ENCODE data around the gene NFIX.
"Not testable (repeated sequence)": the region's sequence is repeated elsewhere in the genome, so short reads cannot be mapped to it uniquely, and the experiment has no call there.

NFIX gene

GRCh38 chr19:12973236-12973635, 22.0 kb upstream of the NFIX start:
- ChIA-PET CTCF (interaction anchor here (0.6 to 10.6 kb wide), 5 partner anchors 7 to 757 kb away, joined by 3 to 154 read pairs (median 4); no protein-coding TSS in a partner anchor), POLR2A (no interaction called here)
- no peak overlapping the region for H3K4me3 ChIP-seq (ENCODE audit: control insufficient read depth in 1 of 7, extremely low read depth in 1 of 7, insufficient read depth in 4 of 7, low read depth in 2 of 7, low read length in 6 of 7)
- DNase-seq, result no peak
- H3K36me3 ChIP-seq (ENCODE audit: control insufficient read depth in 4 of 4, insufficient read depth in 4 of 4, low read length in 3 of 4), result no peaks in the 10 kb centered on the region
- H3K4me1 ChIP-seq (ENCODE audit: control extremely low read depth in 1 of 4, control insufficient read depth in 4 of 4, insufficient read depth in 4 of 4, low read length in 3 of 4), result peaks cover 0 to 19% (median 10%) of the 10 kb centered on the region in 4 experiments
- no peaks in the 10 kb centered on the region for H3K9me3 ChIP-seq (ENCODE audit: control extremely low read depth in 1 of 5, control insufficient read depth in 4 of 5, insufficient read depth in 2 of 5, low read depth in 1 of 5, low read length in 4 of 5)
- no peaks in the 10 kb centered on the region for H3K27me3 ChIP-seq (replicated peaks in 2 of 5; ENCODE audit: control insufficient read depth in 4 of 5, insufficient read depth in 5 of 5, low read length in 4 of 5)
- no peak overlapping the region for H3K27ac ChIP-seq (ENCODE audit: insufficient read depth in 1 of 2, low read depth in 1 of 2, low read length in 2 of 2, poor library complexity in 1 of 2, severe bottlenecking in 2 of 2)
- 96% methylated on average over 16 of the region's 16 CpGs for WGBS (ENCODE audit: insufficient coverage)

DNA sequence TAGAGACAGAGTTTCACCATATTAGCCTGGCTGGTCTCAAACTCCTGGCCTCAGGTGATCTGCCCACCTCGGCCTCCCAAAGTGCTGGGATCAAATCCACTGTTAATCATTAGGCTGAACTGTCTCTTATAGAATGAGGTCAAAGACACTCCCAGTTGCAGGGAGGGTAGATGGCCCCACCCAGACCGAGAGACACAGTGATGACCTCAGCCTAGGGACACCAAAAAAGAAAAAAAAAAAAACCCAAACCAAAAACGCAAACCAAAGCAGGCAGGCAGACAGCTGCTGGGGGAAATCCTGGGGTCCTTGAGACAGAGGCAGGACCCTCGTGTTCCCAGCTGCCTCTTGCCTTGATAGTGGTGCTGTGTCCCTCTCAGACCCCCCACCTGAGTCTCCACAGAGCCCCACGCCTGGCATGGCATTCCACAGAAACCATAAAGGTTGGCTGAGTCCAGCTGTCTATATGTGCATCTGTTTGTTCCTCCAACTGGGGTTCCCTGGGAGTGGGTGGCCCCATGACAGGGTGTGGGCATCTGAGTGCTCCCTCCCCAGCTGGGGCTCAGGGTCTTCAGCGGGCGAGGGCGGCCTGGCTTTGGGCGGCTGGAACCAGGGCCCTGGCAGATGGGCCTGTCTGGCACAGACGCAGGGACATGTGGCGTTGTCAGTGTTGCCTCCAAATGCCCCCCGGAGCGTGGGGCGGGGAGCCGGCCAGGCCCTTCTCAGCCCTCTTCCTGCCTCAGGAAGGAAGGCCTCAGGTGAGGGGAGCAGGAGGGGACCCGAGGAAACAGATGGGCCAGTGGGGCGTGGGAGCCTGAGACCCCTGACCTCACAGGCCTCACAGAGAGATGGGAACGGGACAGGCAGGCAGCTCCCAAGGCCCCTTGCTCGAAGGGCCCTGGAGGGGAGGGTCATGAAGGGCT, 20.7 kb upstream of the NFIX start:
- DNase-seq, result no peak
- no peak overlapping the region for H3K4me3 ChIP-seq (ENCODE audit: control insufficient read depth in 1 of 7, extremely low read depth in 1 of 7, insufficient read depth in 4 of 7, low read depth in 2 of 7, low read length in 6 of 7)
- POLR2A ChIA-PET, result interaction anchor here (0.5 to 0.6 kb wide), 2 partner anchors 14 to 103 kb away, joined by 3 to 5 read pairs; no protein-coding TSS in a partner anchor
- H3K4me1 ChIP-seq (ENCODE audit: control extremely low read depth in 1 of 4, control insufficient read depth in 4 of 4, insufficient read depth in 4 of 4, low read length in 3 of 4), result peaks cover 0 to 14% (median 10%) of the 10 kb centered on the region in 4 experiments
- H3K27ac ChIP-seq (ENCODE audit: insufficient read depth in 1 of 2, low read depth in 1 of 2, low read length in 2 of 2, poor library complexity in 1 of 2, severe bottlenecking in 2 of 2), result no peak overlapping the region
- H3K9me3 ChIP-seq (ENCODE audit: control extremely low read depth in 1 of 5, control insufficient read depth in 4 of 5, insufficient read depth in 2 of 5, low read depth in 1 of 5, low read length in 4 of 5), result no peaks in the 10 kb centered on the region
- no peaks in the 10 kb centered on the region for H3K27me3 ChIP-seq (replicated peaks in 2 of 5; ENCODE audit: control insufficient read depth in 4 of 5, insufficient read depth in 5 of 5, low read length in 4 of 5)
- H3K36me3 ChIP-seq (ENCODE audit: control insufficient read depth in 4 of 4, insufficient read depth in 4 of 4, low read length in 3 of 4), result no peaks in the 10 kb centered on the region
- CTCF ChIA-PET, result interaction anchor here (0.7 to 10.6 kb wide), 6 partner anchors 8 to 118 kb away, joined by 3 to 154 read pairs (median 4); no protein-coding TSS in a partner anchor
- WGBS (ENCODE audit: insufficient coverage), result 57% methylated on average over 14 of the region's 19 CpGs

GRCh38 chr19:12975221-12975741, 20.0 kb upstream of the NFIX start:
- H3K27me3 ChIP-seq (replicated peaks in 2 of 5; ENCODE audit: control insufficient read depth in 4 of 5, insufficient read depth in 5 of 5, low read length in 4 of 5), result no peaks in the 10 kb centered on the region
- H3K27ac ChIP-seq (ENCODE audit: insufficient read depth in 1 of 2, low read depth in 1 of 2, low read length in 2 of 2, poor library complexity in 1 of 2, severe bottlenecking in 2 of 2), result no peak overlapping the region
- H3K9me3 ChIP-seq (ENCODE audit: control extremely low read depth in 1 of 5, control insufficient read depth in 4 of 5, insufficient read depth in 2 of 5, low read depth in 1 of 5, low read length in 4 of 5), result no peaks in the 10 kb centered on the region
- ChIA-PET CTCF (interaction anchor here (0.6 to 10.6 kb wide), 12 partner anchors 9 to 177 kb away, joined by 3 to 154 read pairs (median 6); no protein-coding TSS in a partner anchor), POLR2A (no interaction called here)
- 89% methylated on average over 8 of the region's 17 CpGs for WGBS (ENCODE audit: insufficient coverage)
- H3K4me1 ChIP-seq (ENCODE audit: control extremely low read depth in 1 of 4, control insufficient read depth in 4 of 4, insufficient read depth in 4 of 4, low read length in 3 of 4), result peaks cover 0 to 11% (median 10%) of the 10 kb centered on the region in 4 experiments
- no peaks in the 10 kb centered on the region for H3K36me3 ChIP-seq (ENCODE audit: control insufficient read depth in 4 of 4, insufficient read depth in 4 of 4, low read length in 3 of 4)
- DNase-seq, result no peak
- no peak overlapping the region for H3K4me3 ChIP-seq (ENCODE audit: control insufficient read depth in 1 of 7, extremely low read depth in 1 of 7, insufficient read depth in 4 of 7, low read depth in 2 of 7, low read length in 6 of 7)

- ChIA-PET CTCF (interaction anchor here (0.6 to 10.6 kb wide), 19 partner anchors 9 to 176 kb away, joined by 3 to 154 read pairs (median 7); no protein-coding TSS in a partner anchor), POLR2A (interaction anchor here (0.8 kb wide), 1 partner anchor 85 kb away, joined by 3 read pairs; no protein-coding TSS in a partner anchor)
- not testable (repeated sequence) for H3K9me3 ChIP-seq (ENCODE audit: control extremely low read depth in 1 of 5, control insufficient read depth in 4 of 5, insufficient read depth in 2 of 5, low read depth in 1 of 5, low read length in 4 of 5); H3K27ac ChIP-seq (ENCODE audit: insufficient read depth in 1 of 2, low read depth in 1 of 2, low read length in 2 of 2, poor library complexity in 1 of 2, severe bottlenecking in 2 of 2); DNase-seq; H3K27me3 ChIP-seq (replicated peaks in 2 of 5; ENCODE audit: control insufficient read depth in 4 of 5, insufficient read depth in 5 of 5, low read length in 4 of 5); H3K36me3 ChIP-seq (ENCODE audit: control insufficient read depth in 4 of 4, insufficient read depth in 4 of 4, low read length in 3 of 4); H3K4me3 ChIP-seq (ENCODE audit: control insufficient read depth in 1 of 7, extremely low read depth in 1 of 7, insufficient read depth in 4 of 7, low read depth in 2 of 7, low read length in 6 of 7)
- WGBS (ENCODE audit: insufficient coverage), result 91% methylated on average over 7 of the region's 7 CpGs
- peaks cover 0 to 11% (median 10%) of the 10 kb centered on the region in 4 experiments for H3K4me1 ChIP-seq (ENCODE audit: control extremely low read depth in 1 of 4, control insufficient read depth in 4 of 4, insufficient read depth in 4 of 4, low read length in 3 of 4)
Measured at GRCh38 chr19:12976109-12976508, 19.2 kb upstream of the NFIX start.

DNA sequence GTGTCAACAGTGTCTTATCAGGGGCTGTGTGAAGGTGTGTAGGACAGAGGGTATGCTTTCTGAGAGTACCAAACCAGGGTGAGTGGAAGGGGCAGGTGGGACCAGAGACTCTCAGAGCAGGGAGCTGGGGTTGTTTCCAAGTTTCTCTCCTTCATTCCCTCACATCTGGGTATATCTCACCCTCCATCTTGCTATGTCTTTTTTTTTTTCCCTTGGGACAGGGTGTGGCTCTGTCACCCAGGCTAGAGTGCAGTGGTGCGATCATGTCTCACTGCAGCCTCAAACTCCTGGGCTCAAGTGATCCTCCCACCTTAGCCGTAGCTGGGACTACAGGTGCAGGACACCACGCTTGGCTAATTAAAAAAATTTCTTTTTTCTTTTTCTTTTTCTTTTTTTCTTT, 15.3 kb upstream of the NFIX start:
- ChIA-PET POLR2A (no interaction called here), CTCF (interaction anchor here (1.0 to 10.6 kb wide), 7 partner anchors 12 to 283 kb away, joined by 3 to 154 read pairs (median 4); no protein-coding TSS in a partner anchor)
- Histone ChIP-seq H3K4me3 (ENCODE audit: control insufficient read depth in 1 of 7, extremely low read depth in 1 of 7, insufficient read depth in 4 of 7, low read depth in 2 of 7, low read length in 6 of 7) (no peak overlapping the region), H3K27me3 (replicated peaks in 2 of 5; ENCODE audit: control insufficient read depth in 4 of 5, insufficient read depth in 5 of 5, low read length in 4 of 5) (peaks cover 0 to 3% (median 0%) of the 10 kb centered on the region in 5 experiments), H3K36me3 (ENCODE audit: control insufficient read depth in 4 of 4, insufficient read depth in 4 of 4, low read length in 3 of 4) (no peaks in the 10 kb centered on the region), H3K9me3 (ENCODE audit: control extremely low read depth in 1 of 5, control insufficient read depth in 4 of 5, insufficient read depth in 2 of 5, low read depth in 1 of 5, low read length in 4 of 5) (no peaks in the 10 kb centered on the region), H3K4me1 (ENCODE audit: control extremely low read depth in 1 of 4, control insufficient read depth in 4 of 4, insufficient read depth in 4 of 4, low read length in 3 of 4) (peaks cover 0 to 13% (median 7%) of the 10 kb centered on the region in 4 experiments), H3K27ac (ENCODE audit: insufficient read depth in 1 of 2, low read depth in 1 of 2, low read length in 2 of 2, poor library complexity in 1 of 2, severe bottlenecking in 2 of 2) (no peak overlapping the region)
- no peak for DNase-seq
- WGBS (ENCODE audit: insufficient coverage), result 87% methylated on average over 3 of the region's 3 CpGs

DNA sequence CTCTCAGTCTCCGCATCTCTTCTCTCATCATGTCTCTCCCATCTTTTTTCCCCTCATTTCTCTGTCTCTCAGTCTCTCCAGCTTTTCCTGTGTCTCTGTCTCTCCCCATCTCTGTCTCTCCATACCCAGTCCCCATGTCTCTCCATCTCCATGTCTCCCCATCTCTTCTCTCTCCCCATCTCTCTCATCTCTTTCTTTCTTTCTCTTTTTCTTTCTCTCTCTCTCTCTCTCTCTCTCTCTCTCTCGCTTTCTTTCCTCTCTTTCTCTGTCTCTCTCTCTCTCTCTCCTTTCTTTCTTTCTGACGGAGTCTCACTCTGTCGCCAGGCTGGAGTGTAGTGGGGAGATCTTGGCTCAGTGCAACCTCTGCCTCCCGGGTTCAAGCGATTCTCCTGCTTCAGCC, 12.6 kb upstream of the NFIX start:
- Histone ChIP-seq H3K27ac (ENCODE audit: insufficient read depth in 1 of 2, low read depth in 1 of 2, low read length in 2 of 2, poor library complexity in 1 of 2, severe bottlenecking in 2 of 2) (no peak overlapping the region), H3K4me3 (ENCODE audit: control insufficient read depth in 1 of 7, extremely low read depth in 1 of 7, insufficient read depth in 4 of 7, low read depth in 2 of 7, low read length in 6 of 7) (no peak overlapping the region), H3K27me3 (replicated peaks in 2 of 5; ENCODE audit: control insufficient read depth in 4 of 5, insufficient read depth in 5 of 5, low read length in 4 of 5) (peaks cover 0 to 3% (median 0%) of the 10 kb centered on the region in 5 experiments), H3K9me3 (ENCODE audit: control extremely low read depth in 1 of 5, control insufficient read depth in 4 of 5, insufficient read depth in 2 of 5, low read depth in 1 of 5, low read length in 4 of 5) (no peaks in the 10 kb centered on the region), H3K4me1 (ENCODE audit: control extremely low read depth in 1 of 4, control insufficient read depth in 4 of 4, insufficient read depth in 4 of 4, low read length in 3 of 4) (peaks cover 0 to 11% (median 4%) of the 10 kb centered on the region in 4 experiments), H3K36me3 (ENCODE audit: control insufficient read depth in 4 of 4, insufficient read depth in 4 of 4, low read length in 3 of 4) (no peaks in the 10 kb centered on the region)
- no peak for DNase-seq
- 95% methylated on average over 1 of the region's 6 CpGs for WGBS (ENCODE audit: insufficient coverage)
- CTCF ChIA-PET, result interaction anchor here (0.7 to 6.2 kb wide), 12 partner anchors 10 to 145 kb away, joined by 3 to 57 read pairs (median 5); no protein-coding TSS in a partner anchor
- POLR2A ChIA-PET, result interaction anchor here (1.0 kb wide), 1 partner anchor 31 kb away, joined by 3 read pairs; no protein-coding TSS in a partner anchor

Data from common myeloid progenitor, CD34-positive (primary cell).